Measurements from ENCODE around the gene RAMP1.

RAMP1 gene

DNA sequence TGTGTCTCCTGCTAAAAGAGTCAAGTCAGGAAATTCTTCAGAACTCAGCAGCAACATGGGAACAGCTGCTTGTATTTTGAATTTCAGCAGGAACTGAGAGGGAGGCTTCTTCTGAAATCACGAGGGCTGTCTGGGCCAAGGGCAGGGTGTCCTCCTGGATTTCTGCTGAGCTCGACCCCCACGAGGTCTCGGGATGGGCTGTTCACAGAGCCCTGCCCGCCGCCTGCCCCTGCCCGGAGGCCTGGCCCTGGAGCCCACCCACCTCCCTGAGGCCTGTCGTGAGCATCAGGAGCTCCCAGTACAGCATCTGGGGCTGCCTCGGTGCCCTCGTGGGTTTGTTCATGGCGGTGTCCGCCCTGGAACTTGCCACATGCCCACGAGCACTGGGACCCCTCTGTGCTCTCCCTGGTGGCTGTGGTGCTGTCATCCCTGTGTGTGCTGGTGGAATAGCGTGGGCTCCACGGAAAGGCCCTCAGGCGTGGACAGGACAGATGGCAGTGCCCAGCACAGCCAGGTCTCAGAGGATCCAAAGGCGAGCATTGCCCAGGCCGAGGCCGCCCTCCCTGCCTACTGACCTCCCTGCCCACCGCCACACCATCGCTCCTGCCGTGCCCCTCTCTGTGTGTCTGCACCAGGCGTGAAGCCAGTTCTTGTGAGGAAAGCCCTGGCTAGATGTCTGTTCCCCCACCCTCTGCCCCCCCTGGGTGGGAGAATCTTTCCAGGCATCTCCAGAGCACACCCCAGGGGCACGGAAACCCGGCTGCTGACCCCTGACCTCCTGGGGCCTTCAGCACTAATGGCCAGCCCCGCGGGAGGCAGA, 25.9 kb downstream of the RAMP1 start:
- WGBS (ENCODE audit: insufficient coverage, insufficient read length): no CpG with 5 or more reads among the region's 27 CpGs
- Histone ChIP-seq H3K9me3 (ENCODE audit: control insufficient read depth, insufficient read depth, low read length) (no peaks in the 10 kb centered on the region), H3K27me3 (ENCODE audit: control insufficient read depth, insufficient read depth, low read length) (no peaks in the 10 kb centered on the region), H3K4me1 (ENCODE audit: control insufficient read depth, insufficient read depth, low read length) (no peaks in the 10 kb centered on the region), H3K4me3 (ENCODE audit: low read length) (no peak overlapping the region), H3K36me3 (ENCODE audit: control insufficient read depth, insufficient read depth, low read length) (no peaks in the 10 kb centered on the region), H3K27ac (ENCODE audit: low read length) (no peak overlapping the region)
- no peak for DNase-seq (ENCODE audit: low read depth, low spot score)

DNA sequence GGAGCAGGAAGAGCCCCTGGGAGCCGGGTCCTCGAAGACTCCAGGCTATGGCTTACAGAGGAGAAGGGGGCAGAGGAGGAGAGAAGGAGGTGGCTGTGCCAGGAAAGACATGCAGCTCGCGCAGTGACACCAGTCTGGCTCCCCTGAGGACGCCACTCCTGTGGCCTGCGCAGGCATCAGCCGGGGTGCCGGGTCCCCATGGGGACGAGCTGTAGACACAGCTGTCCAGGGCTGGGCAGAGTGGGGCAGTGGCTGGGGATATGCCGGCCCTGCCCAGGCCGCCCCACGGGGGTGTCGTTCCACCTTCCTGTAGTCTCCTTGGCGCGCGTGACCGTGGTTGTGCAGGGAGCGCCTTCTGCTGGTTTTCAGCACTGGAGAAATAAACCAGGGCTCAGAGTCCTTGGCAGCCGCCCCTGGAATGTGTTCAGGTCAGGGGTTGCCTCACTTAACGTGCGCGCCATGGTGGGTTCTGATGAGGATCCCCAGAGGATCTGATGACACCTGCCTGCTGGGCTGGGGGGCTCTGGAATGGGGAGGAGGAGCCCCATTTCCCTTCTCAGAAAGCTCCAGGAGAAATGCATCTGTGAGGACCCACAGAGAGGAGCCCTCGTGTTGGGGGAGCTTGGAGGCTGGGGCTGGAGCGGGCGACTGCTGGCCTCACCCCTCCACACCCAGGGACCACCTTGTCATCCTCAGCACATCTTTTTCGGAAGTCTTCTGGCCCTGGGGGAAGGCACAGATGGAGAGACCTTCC, 26.7 kb downstream of the RAMP1 start:
- no CpG with 5 or more reads among the region's 26 CpGs for WGBS (ENCODE audit: insufficient coverage, insufficient read length)
- Histone ChIP-seq H3K27ac (ENCODE audit: low read length) (no peak overlapping the region), H3K4me1 (ENCODE audit: control insufficient read depth, insufficient read depth, low read length) (no peaks in the 10 kb centered on the region), H3K36me3 (ENCODE audit: control insufficient read depth, insufficient read depth, low read length) (no peaks in the 10 kb centered on the region), H3K4me3 (ENCODE audit: low read length) (no peak overlapping the region), H3K27me3 (ENCODE audit: control insufficient read depth, insufficient read depth, low read length) (no peaks in the 10 kb centered on the region), H3K9me3 (ENCODE audit: control insufficient read depth, insufficient read depth, low read length) (no peaks in the 10 kb centered on the region)
- DNase-seq (ENCODE audit: low read depth, low spot score): no peak

DNA sequence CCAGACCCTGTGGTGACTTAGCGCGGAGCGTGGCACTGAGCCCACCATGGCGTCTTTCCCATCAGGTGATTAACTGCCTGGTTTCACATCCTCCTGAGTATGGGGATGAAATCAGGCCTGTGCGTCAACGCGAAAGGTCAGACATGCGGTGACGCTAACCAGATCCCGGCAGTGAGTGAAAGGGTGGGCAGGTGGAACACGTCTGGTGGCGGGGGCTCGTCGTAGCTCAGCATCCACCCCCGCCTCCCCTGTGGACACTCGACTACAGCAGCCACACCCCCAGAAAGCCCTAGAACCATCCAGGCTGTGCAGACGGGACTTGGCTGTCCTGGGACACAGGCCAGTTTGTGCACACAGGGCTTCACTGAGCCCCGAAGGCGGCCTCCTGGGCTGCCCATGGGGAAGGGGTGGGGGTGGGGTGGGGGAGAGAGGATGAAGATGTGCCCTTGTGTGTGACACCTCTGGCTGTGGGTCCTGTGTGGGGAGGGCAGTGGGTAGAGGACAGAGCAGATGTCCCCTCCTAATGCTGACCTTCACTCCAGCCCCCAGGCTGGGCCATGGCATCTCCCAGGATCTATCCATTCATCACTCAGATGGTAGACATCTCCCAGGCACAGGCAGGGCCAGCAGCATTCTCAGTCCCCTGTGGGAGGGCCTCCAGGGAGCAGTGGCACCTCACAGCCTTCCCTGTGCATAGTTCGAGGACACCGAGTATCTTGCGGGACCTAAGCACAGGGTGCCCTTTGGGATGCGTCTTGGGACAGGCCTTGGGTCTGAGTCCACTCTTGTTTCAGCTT, 27.5 kb downstream of the RAMP1 start:
- Histone ChIP-seq H3K27ac (ENCODE audit: low read length) (no peak overlapping the region), H3K36me3 (ENCODE audit: control insufficient read depth, insufficient read depth, low read length) (no peaks in the 10 kb centered on the region), H3K4me3 (ENCODE audit: low read length) (no peak overlapping the region), H3K9me3 (ENCODE audit: control insufficient read depth, insufficient read depth, low read length) (no peaks in the 10 kb centered on the region), H3K27me3 (ENCODE audit: control insufficient read depth, insufficient read depth, low read length) (no peaks in the 10 kb centered on the region), H3K4me1 (ENCODE audit: control insufficient read depth, insufficient read depth, low read length) (no peaks in the 10 kb centered on the region)
- no CpG with 5 or more reads among the region's 23 CpGs for WGBS (ENCODE audit: insufficient coverage, insufficient read length)
- no peak for DNase-seq (ENCODE audit: low read depth, low spot score)

DNA sequence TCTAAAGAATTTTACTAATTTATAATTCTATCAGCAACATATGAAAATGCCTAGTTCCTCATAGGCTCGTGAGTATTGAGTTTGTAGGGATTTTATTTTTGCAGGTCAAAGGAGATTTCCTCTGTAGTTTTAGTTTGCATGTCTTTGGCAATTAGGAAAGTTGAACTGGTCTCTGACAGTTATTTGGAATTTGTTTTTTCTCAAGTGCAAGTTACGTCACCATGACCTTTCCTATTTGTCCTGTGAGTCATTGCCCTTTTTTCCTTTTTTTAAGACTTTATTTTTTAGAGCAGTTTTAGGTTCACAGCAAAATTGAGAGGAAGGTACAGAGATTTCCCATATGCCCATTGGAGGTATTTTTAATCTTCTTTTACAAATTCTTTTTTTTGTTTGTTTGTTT, 29.0 kb downstream of the RAMP1 start:
- Histone ChIP-seq H3K36me3 (ENCODE audit: control insufficient read depth, insufficient read depth, low read length) (no peaks in the 10 kb centered on the region), H3K9me3 (ENCODE audit: control insufficient read depth, insufficient read depth, low read length) (no peaks in the 10 kb centered on the region), H3K4me1 (ENCODE audit: control insufficient read depth, insufficient read depth, low read length) (no peaks in the 10 kb centered on the region), H3K4me3 (ENCODE audit: low read length) (no peak overlapping the region), H3K27ac (ENCODE audit: low read length) (no peak overlapping the region), H3K27me3 (ENCODE audit: control insufficient read depth, insufficient read depth, low read length) (no peaks in the 10 kb centered on the region)
- DNase-seq (ENCODE audit: low read depth, low spot score): no peak
- WGBS (ENCODE audit: insufficient coverage, insufficient read length): no CpG with 5 or more reads among the region's 2 CpGs

DNA sequence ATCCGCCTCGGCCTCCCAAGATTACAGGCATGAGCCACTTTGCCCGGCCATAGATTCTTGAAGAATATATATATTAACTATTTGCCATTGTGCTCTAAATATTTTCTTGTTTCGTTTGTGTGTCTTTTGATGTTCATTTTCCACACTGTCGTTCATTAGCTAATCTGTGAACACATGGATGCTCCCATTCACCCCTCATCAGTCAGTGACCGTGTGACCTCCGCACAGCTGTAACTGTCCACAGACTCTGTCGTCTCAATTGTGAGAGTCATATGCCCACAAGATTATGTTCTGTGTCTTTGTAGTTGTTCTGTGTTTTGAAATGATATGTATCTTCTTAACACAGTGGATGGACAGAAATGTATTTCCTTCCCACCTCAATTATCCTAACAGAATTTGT, 29.6 kb downstream of the RAMP1 start:
- Histone ChIP-seq H3K4me1 (ENCODE audit: control insufficient read depth, insufficient read depth, low read length) (no peaks in the 10 kb centered on the region), H3K27ac (ENCODE audit: low read length) (no peak overlapping the region), H3K36me3 (ENCODE audit: control insufficient read depth, insufficient read depth, low read length) (no peaks in the 10 kb centered on the region), H3K9me3 (ENCODE audit: control insufficient read depth, insufficient read depth, low read length) (no peaks in the 10 kb centered on the region), H3K27me3 (ENCODE audit: control insufficient read depth, insufficient read depth, low read length) (no peaks in the 10 kb centered on the region), H3K4me3 (ENCODE audit: low read length) (no peak overlapping the region)
- no CpG with 5 or more reads among the region's 8 CpGs for WGBS (ENCODE audit: insufficient coverage, insufficient read length)
- DNase-seq (ENCODE audit: low read depth, low spot score): no peak

DNA sequence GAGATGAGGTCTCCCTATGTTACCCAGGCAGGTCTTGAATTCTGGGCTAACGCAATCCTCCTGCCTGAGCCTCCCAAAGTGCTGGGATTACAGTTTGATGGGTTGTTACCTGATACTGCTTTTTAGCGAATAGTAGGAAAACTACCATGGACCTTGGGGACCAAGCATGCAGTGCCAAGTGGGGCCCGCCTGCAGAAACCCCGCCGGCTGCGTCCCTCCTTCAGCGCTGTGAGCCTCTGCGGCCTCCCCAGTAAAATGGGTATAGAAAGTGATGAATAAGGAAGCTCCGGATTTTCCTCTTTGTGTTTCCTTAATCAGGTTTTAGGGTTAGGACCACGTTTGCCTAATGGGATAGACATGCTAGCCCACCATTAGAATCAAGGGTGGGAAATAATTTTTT, 30.4 kb downstream of the RAMP1 start:
- no peaks in the 10 kb centered on the region for H3K9me3 ChIP-seq (ENCODE audit: control insufficient read depth, insufficient read depth, low read length)
- WGBS (ENCODE audit: insufficient coverage, insufficient read length): no CpG with 5 or more reads among the region's 10 CpGs
- H3K27me3 ChIP-seq (ENCODE audit: control insufficient read depth, insufficient read depth, low read length): no peaks in the 10 kb centered on the region
- H3K27ac ChIP-seq (ENCODE audit: low read length): no peak overlapping the region
- H3K4me1 ChIP-seq (ENCODE audit: control insufficient read depth, insufficient read depth, low read length): no peaks in the 10 kb centered on the region
- H3K36me3 ChIP-seq (ENCODE audit: control insufficient read depth, insufficient read depth, low read length): no peaks in the 10 kb centered on the region
- no peak for DNase-seq (ENCODE audit: low read depth, low spot score)
- H3K4me3 ChIP-seq (ENCODE audit: low read length): no peak overlapping the region

DNA sequence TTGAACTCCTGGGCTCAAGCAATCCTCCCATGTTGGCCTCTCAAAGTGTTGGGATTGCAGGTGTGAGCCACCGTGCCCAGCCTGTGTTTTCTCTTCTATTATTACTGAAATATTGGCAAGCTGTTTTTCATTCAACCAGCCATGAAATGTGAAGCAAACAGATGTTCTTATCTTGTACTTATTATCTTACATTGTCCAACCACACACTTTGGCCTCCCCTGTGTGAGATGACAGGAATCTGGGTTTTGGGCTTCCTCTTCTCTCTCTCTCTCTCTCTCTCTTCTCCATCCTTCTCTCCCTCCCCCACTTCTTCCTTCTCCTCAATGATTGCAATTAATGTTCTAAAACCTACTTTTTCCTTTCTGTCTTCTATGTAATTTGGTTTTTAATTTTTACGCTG, 33.1 kb downstream of the RAMP1 start:
- H3K27ac ChIP-seq (ENCODE audit: low read length): no peak overlapping the region
- DNase-seq (ENCODE audit: low read depth, low spot score): no peak
- no peaks in the 10 kb centered on the region for H3K9me3 ChIP-seq (ENCODE audit: control insufficient read depth, insufficient read depth, low read length)
- no peaks in the 10 kb centered on the region for H3K36me3 ChIP-seq (ENCODE audit: control insufficient read depth, insufficient read depth, low read length)
- H3K4me3 ChIP-seq (ENCODE audit: low read length): no peak overlapping the region
- no CpG with 5 or more reads among the region's 2 CpGs for WGBS (ENCODE audit: insufficient coverage, insufficient read length)
- no peaks in the 10 kb centered on the region for H3K27me3 ChIP-seq (ENCODE audit: control insufficient read depth, insufficient read depth, low read length)
- H3K4me1 ChIP-seq (ENCODE audit: control insufficient read depth, insufficient read depth, low read length): no peaks in the 10 kb centered on the region; the same call in 1 of the 2 replicates

DNA sequence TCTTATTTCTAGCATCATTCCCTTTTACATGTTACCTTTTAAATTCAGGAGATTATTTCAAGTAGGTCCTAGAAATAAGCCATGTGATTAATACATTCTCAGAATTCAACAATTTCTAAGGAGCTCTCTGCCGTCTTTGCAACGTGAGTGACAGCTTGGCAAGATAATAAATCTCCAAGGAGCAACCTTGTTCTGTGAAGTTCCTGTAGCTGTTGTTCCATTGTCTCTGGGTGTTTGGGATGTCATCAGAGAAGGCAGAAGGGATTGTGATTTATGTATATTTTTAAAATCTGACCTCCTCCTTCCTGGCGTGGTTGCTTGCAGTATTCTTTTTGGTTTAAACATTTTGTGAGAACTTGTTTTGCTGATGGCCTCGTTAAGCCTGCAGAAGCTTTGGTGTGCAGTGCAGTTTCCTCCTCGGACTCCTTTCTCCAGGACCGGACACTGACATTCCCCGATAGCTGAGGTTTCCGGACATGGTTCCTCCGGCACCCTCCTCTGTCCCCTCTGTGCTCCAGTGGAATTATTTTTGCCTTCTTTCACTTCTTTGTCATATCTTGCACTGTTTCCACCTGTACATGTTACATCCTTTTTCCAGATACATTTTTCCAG, 33.7 kb downstream of the RAMP1 start:
- no peak for DNase-seq (ENCODE audit: low read depth, low spot score)
- no peaks in the 10 kb centered on the region; the same call in 1 of the 2 replicates for H3K4me1 ChIP-seq (ENCODE audit: control insufficient read depth, insufficient read depth, low read length)
- no peaks in the 10 kb centered on the region for H3K36me3 ChIP-seq (ENCODE audit: control insufficient read depth, insufficient read depth, low read length)
- H3K27ac ChIP-seq (ENCODE audit: low read length): no peak overlapping the region
- no peak overlapping the region for H3K4me3 ChIP-seq (ENCODE audit: low read length)
- H3K27me3 ChIP-seq (ENCODE audit: control insufficient read depth, insufficient read depth, low read length): no peaks in the 10 kb centered on the region
- H3K9me3 ChIP-seq (ENCODE audit: control insufficient read depth, insufficient read depth, low read length): no peaks in the 10 kb centered on the region
- WGBS (ENCODE audit: insufficient coverage, insufficient read length): no CpG with 5 or more reads among the region's 9 CpGs

DNA sequence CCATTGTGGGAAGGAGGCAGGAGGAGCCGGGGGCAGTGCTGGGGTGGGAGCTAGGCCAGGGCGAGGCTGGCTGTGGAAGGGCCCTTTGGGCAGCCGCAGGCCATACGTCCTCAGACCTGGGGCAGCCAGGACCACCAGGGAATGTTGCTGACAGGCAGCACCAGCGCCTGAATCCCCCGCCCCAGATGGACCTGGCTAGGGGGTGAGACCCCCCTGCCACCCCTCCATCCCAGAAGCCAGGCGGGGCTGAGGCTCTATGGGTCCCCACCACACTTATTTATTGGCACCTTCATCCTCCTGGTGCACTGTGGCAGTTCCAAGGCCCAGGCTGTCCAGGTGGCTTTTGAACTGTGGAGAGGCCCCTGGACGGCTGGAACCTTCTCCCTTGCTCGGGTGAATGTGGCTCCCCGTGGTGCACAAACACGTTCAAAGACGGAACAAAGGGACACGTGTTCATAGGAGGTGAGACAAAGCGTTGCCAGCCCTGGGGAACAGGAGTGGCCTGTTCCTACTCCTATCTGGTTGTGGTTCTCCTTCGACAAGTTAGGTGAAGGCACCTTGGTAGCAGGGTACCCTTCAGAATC, 35.1 kb downstream of the RAMP1 start:
- no peak overlapping the region for H3K27ac ChIP-seq (ENCODE audit: low read length)
- H3K27me3 ChIP-seq (ENCODE audit: control insufficient read depth, insufficient read depth, low read length): no peaks in the 10 kb centered on the region
- no peaks in the 10 kb centered on the region for H3K36me3 ChIP-seq (ENCODE audit: control insufficient read depth, insufficient read depth, low read length)
- no peaks in the 10 kb centered on the region for H3K9me3 ChIP-seq (ENCODE audit: control insufficient read depth, insufficient read depth, low read length)
- no peak for DNase-seq (ENCODE audit: low read depth, low spot score)
- no CpG with 5 or more reads among the region's 15 CpGs for WGBS (ENCODE audit: insufficient coverage, insufficient read length)
- no peak overlapping the region for H3K4me3 ChIP-seq (ENCODE audit: low read length)
- H3K4me1 ChIP-seq (ENCODE audit: control insufficient read depth, insufficient read depth, low read length): no peaks in the 10 kb centered on the region; the same call in 1 of the 2 replicates
